Umbilical cord (tissue), 2 donors: ENCODE results near the gene FSHB. TPM values are rescaled to one million over a fixed set of nuclear protein-coding genes. Genes with fewer than 3 reads are reported as not detected.
"Not testable (repeated sequence)": the region's sequence is repeated elsewhere in the genome, so short reads cannot be mapped to it uniquely, and the experiment has no call there.

Source experiments
- DNase-seq: peaks from one replicate; pipeline ENCODE4 v3.0.0-alpha.2; 2015; ENCODE audit warnings: low spot score
- total RNA-seq: library from RNA; depleted of rRNA; stranded (reverse); fragments of >200 nt; gene quantifications from one replicate; pipeline ENCODE4 v1.2.3, GENCODE V29; 2014; ENCODE audit warnings: low replicate concordance; ENCODE audit not compliant: insufficient read depth

The FSHB gene
- total RNA-seq, result 5.1 TPM

- no peak for DNase-seq
Observed at GRCh38 chr11:30230714-30231113, at the start of gene FSHB. FSHB (plus strand) TSS chr11:30231014; CDS start chr11:30231903, 889 bp downstream.

GRCh38 chr11:30186748-30187147 is 44.1 kb upstream of the FSHB start:
- DNase-seq, result no peak

GRCh38 chr11:30192620-30193019 is 38.2 kb upstream of the FSHB start:
- DNase-seq, result no peak

GRCh38 chr11:30196400-30197206 is 34.2 kb upstream of the FSHB start:
- DNase-seq, result peak; percentile 61

- peak; percentile 9 for DNase-seq
Observed at GRCh38 chr11:30197869-30198268, 32.9 kb upstream of the FSHB start.

- DNase-seq, result not testable (repeated sequence)
Observed at GRCh38 chr11:30202989-30203388, 27.8 kb upstream of the FSHB start.

GRCh38 chr11:30203850-30204249 is 27.0 kb upstream of the FSHB start:
- DNase-seq, result no peak

GRCh38 chr11:30206249-30206996 is 24.4 kb upstream of the FSHB start:
- no peak for DNase-seq

- no peak for DNase-seq
Observed at GRCh38 chr11:30210357-30210756, 20.5 kb upstream of the FSHB start.

GRCh38 chr11:30216534-30216933 is 14.3 kb upstream of the FSHB start:
- no peak for DNase-seq

- no peak for DNase-seq
Observed at GRCh38 chr11:30218278-30218677, 12.5 kb upstream of the FSHB start.

- no peak for DNase-seq
Observed at GRCh38 chr11:30225642-30226041, 5.2 kb upstream of the FSHB start.

GRCh38 chr11:30228323-30228884 is 2.4 kb upstream of the FSHB start:
- no peak for DNase-seq

GRCh38 chr11:30239025-30239424 is 8.2 kb downstream of the FSHB start:
- no peak for DNase-seq

GRCh38 chr11:30244265-30244664 is 13.5 kb downstream of the FSHB start:
- DNase-seq, result peak; percentile 77

GRCh38 chr11:30245621-30246020 is 14.8 kb downstream of the FSHB start:
- peak; percentile 26 for DNase-seq

GRCh38 chr11:30254307-30255298 is 23.8 kb downstream of the FSHB start:
- no peak for DNase-seq

- DNase-seq, result no peak
Observed at GRCh38 chr11:30255637-30256036, 24.8 kb downstream of the FSHB start.

- DNase-seq, result no peak
Observed at GRCh38 chr11:30257058-30257457, 26.2 kb downstream of the FSHB start.

- DNase-seq, result no peak
Observed at GRCh38 chr11:30258679-30259078, 27.9 kb downstream of the FSHB start.

GRCh38 chr11:30260813-30261212 is 30.0 kb downstream of the FSHB start:
- no peak for DNase-seq
